ENCODE data around the gene ASB4. TPM values are rescaled to one million over a fixed set of nuclear protein-coding genes. Genes with fewer than 3 reads are reported as not detected.

The ASB4 gene, protein sequence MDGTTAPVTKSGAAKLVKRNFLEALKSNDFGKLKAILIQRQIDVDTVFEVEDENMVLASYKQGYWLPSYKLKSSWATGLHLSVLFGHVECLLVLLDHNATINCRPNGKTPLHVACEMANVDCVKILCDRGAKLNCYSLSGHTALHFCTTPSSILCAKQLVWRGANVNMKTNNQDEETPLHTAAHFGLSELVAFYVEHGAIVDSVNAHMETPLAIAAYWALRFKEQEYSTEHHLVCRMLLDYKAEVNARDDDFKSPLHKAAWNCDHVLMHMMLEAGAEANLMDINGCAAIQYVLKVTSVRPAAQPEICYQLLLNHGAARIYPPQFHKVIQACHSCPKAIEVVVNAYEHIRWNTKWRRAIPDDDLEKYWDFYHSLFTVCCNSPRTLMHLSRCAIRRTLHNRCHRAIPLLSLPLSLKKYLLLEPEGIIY
- polyA plus RNA-seq (2011; rRNA removed) (0.06 TPM in 1 of 2 replicates, not detected in the other), polyA minus RNA-seq (2011; rRNA and poly(A)+ RNA removed) (not detected in 2 replicates)

- H3K27me3 ChIP-seq (ENCODE audit: control insufficient read depth, insufficient read depth, low read length): peaks cover 3% of the 10 kb centered on the region
- ChIA-PET CTCF (interaction anchor here (0.5 to 3.4 kb wide), 7 partner anchors 8 to 243 kb away, joined by 3 to 26 read pairs (median 4); no protein-coding TSS in a partner anchor), POLR2A (no interaction called here)
- TF ChIP-seq, protein P1, sequence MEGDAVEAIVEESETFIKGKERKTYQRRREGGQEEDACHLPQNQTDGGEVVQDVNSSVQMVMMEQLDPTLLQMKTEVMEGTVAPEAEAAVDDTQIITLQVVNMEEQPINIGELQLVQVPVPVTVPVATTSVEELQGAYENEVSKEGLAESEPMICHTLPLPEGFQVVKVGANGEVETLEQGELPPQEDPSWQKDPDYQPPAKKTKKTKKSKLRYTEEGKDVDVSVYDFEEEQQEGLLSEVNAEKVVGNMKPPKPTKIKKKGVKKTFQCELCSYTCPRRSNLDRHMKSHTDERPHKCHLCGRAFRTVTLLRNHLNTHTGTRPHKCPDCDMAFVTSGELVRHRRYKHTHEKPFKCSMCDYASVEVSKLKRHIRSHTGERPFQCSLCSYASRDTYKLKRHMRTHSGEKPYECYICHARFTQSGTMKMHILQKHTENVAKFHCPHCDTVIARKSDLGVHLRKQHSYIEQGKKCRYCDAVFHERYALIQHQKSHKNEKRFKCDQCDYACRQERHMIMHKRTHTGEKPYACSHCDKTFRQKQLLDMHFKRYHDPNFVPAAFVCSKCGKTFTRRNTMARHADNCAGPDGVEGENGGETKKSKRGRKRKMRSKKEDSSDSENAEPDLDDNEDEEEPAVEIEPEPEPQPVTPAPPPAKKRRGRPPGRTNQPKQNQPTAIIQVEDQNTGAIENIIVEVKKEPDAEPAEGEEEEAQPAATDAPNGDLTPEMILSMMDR (IDR thresholded peaks at IDR 0.05; ENCODE audit: low read depth, low read length): no peak
- H3K4me3 ChIP-seq (ENCODE audit: low read depth, low read length): no peak within 1 kb of the TSS
- no peak within 1 kb of the TSS for H3K27ac ChIP-seq (ENCODE audit: low read depth, low read length)
- no peak for DNase-seq (ENCODE audit: low read depth, low spot score)
- no peaks in the 10 kb centered on the region for H3K9me3 ChIP-seq (ENCODE audit: control insufficient read depth, insufficient read depth, low read length)
Measured at GRCh38 chr7:95485391-95486123, at the start of gene ASB4. ASB4 (plus strand) TSS chr7:95485943; CDS start chr7:95485972, 29 bp downstream.

- ChIA-PET CTCF (interaction anchor here (0.7 to 3.1 kb wide), 2 partner anchors 40 to 75 kb away, joined by 4 to 16 read pairs; no protein-coding TSS in a partner anchor), POLR2A (no interaction called here)
- DNase-seq (ENCODE audit: low read depth, low spot score): no peak
- TF ChIP-seq, protein P1 (IDR thresholded peaks at IDR 0.05; ENCODE audit: low read depth, low read length): no peak
- Histone ChIP-seq H3K9me3 (ENCODE audit: control insufficient read depth, insufficient read depth, low read length) (no peaks in the 10 kb centered on the region), H3K27ac (ENCODE audit: low read depth, low read length) (no peak overlapping the region), H3K27me3 (ENCODE audit: control insufficient read depth, insufficient read depth, low read length) (no peaks in the 10 kb centered on the region), H3K4me3 (ENCODE audit: low read depth, low read length) (no peak overlapping the region)
Measured at GRCh38 chr7:95436407-95436806, 49.3 kb upstream of the ASB4 start.

DNA sequence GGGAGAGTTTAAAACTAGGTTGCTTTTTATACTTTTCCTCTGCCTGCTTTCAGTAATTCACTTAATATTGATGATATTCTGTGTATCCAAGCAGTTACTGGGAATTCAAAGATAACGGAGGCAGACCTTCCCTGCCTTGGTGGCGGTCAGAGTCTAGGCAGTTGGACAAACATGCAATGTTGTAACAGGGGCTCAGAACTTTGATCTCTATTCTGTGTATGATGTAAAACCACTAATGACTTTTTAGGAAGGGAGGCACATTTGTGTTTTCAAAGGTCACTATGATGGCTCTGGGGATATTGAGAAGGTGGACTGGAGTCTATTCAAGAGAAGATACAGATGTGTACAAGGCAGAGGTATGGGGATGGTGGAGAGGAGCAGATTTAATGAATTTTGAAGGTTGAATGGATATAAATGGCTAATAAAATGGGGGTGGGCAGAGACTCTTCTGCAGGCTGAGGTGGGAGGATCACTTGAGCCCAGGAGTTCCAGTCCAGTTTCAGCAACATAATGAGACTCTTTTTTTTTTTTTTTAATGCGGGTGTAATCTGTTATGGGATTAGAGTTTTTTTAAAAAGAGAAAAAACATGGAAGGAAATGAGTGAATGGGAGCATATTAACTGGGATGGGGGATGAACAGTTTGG, 45.2 kb upstream of the ASB4 start:
- Histone ChIP-seq H3K4me3 (ENCODE audit: low read depth, low read length) (no peak overlapping the region), H3K27ac (ENCODE audit: low read depth, low read length) (no peak overlapping the region), H3K9me3 (ENCODE audit: control insufficient read depth, insufficient read depth, low read length) (no peaks in the 10 kb centered on the region), H3K27me3 (ENCODE audit: control insufficient read depth, insufficient read depth, low read length) (no peaks in the 10 kb centered on the region)
- ChIA-PET CTCF (interaction anchor here (0.7 kb wide), 1 partner anchor 30 kb away, joined by 3 read pairs; no protein-coding TSS in a partner anchor), POLR2A (no interaction called here)
- DNase-seq (ENCODE audit: low read depth, low spot score): no peak
- TF ChIP-seq, protein P1 (IDR thresholded peaks at IDR 0.05; ENCODE audit: low read depth, low read length): no peak

DNA sequence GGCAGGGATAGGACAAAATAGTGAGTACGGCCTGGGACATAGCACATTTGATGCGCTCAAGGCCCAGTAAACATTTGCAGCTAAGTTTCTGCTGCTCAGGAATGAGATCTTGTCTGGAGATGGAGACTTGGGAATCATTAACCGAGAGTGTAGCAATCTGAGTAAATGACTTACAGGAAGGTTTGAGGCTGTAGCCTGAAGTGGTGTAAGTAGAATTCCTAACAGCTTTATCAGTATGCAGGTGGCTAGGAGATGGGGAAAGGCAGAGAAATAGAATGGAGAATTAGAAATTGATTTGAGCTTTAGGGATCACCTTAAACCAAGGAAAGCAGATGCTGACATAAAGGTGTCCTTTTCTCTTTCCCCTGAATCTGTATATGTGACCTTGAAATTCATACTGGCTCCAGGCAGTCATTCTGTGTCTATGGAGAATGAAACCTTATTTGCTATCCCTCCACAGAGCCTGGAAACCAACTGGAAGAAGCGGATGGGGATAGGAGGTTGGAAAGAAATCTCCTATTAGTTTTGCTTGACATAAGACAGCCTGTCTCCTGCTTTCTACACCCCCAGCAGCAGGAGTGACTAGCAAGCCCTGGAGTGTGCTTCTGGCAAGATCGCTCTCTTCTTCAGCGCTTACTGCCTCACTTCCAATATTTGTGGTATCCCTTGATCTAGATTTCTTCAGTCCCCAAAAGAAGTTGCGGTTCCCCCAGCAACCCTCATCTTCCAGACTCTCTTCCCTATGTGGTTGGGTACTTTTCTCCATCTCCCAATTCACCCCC, 44.5 kb upstream of the ASB4 start:
- H3K27ac ChIP-seq (ENCODE audit: low read depth, low read length): no peak overlapping the region
- H3K4me3 ChIP-seq (ENCODE audit: low read depth, low read length): no peak overlapping the region
- TF ChIP-seq, protein P1 (IDR thresholded peaks at IDR 0.05; ENCODE audit: low read depth, low read length): no peak
- no peaks in the 10 kb centered on the region for H3K27me3 ChIP-seq (ENCODE audit: control insufficient read depth, insufficient read depth, low read length)
- no peak for DNase-seq (ENCODE audit: low read depth, low spot score)
- POLR2A ChIA-PET: no interaction called here
- CTCF ChIA-PET: no interaction called here
- H3K9me3 ChIP-seq (ENCODE audit: control insufficient read depth, insufficient read depth, low read length): no peaks in the 10 kb centered on the region
